ENCODE data around the gene DIPK1C. TPM values are rescaled to one million over a fixed set of nuclear protein-coding genes. Genes with fewer than 3 reads are reported as not detected.

DIPK1C gene
- total and polyA plus RNA-seq, 10 of the 15 experiments (the other 5 are each of a cell fraction or from before 2014, with no cell fraction given), result not detected

GRCh38 chr18:74389171-74389927, 67.8 kb downstream of the DIPK1C start:
- FAIRE-seq, result no peak
- Histone ChIP-seq H3K9ac (ENCODE audit: control insufficient read depth, insufficient read depth, low read length) (no peak overlapping the region), H3K79me2 (ENCODE audit: control insufficient read depth, insufficient read depth, low read length) (no peaks in the 10 kb centered on the region), H4K20me1 (ENCODE audit: control insufficient read depth, insufficient read depth) (no peaks in the 10 kb centered on the region), H3K27me3 (replicated peaks in 1 of 2; ENCODE audit: control insufficient read depth in 2 of 2, insufficient read depth in 2 of 2, low read length in 1 of 2) (peaks cover 0 to 6% of the 10 kb centered on the region in 2 experiments; a peak in 2 of 4 replicates), H3K4me3 (no peak overlapping the region), H2AFZ (ENCODE audit: control insufficient read depth, low read depth, low read length) (no peak overlapping the region), H3K9me3 (replicated peaks; ENCODE audit: control insufficient read depth, insufficient read depth, low read length) (no peaks in the 10 kb centered on the region), H3K4me2 (ENCODE audit: control insufficient read depth, insufficient read depth) (no peak overlapping the region), H3K36me3 (ENCODE audit: control insufficient read depth in 2 of 2, insufficient read depth in 2 of 2, low read length in 1 of 2) (no peaks in the 10 kb centered on the region), H3K4me1 (ENCODE audit: control insufficient read depth, insufficient read depth, low read length) (no peaks in the 10 kb centered on the region), H3K27ac (ENCODE audit: control insufficient read depth, insufficient read depth) (no peak overlapping the region)
- ChIA-PET CTCF (interaction anchor here (1.2 kb wide), 1 partner anchor 30 kb away, joined by 3 read pairs; no protein-coding TSS in a partner anchor), RAD21 (ENCODE audit: unreplicated experiment) (no interaction called here), POLR2A (interaction anchor here (0.6 kb wide), 1 partner anchor 161 kb away, joined by 3 read pairs; no protein-coding TSS in a partner anchor), SMC1A (ENCODE audit: uncharacterized antibody, unreplicated experiment) (interaction anchor here (1.3 kb wide), 1 partner anchor 11 kb away, joined by 3 read pairs; no protein-coding TSS in a partner anchor)
- no peak for TF ChIP-seq RUNX3 (IDR thresholded peaks at IDR 0.05; ENCODE audit: low read length)
- TF ChIP-seq MYC (IDR thresholded peaks at IDR 0.05; ENCODE audit: insufficient read depth, insufficient read length, insufficient replicate concordance, low read length, severe bottlenecking), result no peak
- no peak for TF ChIP-seq BRCA1 (IDR thresholded peaks at IDR 0.05; ENCODE audit: low read depth, low read length)
- TF ChIP-seq MAX (IDR thresholded peaks at IDR 0.05; ENCODE audit: low read depth, low read length), result no peak
- TF ChIP-seq USF2 (IDR thresholded peaks at IDR 0.05; ENCODE audit: borderline replicate concordance, low read depth, low read length), result no peak
- TF ChIP-seq ZNF384 (IDR thresholded peaks at IDR 0.05; ENCODE audit: borderline replicate concordance, low read depth, low read length), result no peak
- no peak for TF ChIP-seq RB1 (IDR thresholded peaks at IDR 0.05; ENCODE audit: borderline replicate concordance)
- no peak for TF ChIP-seq SP1 (IDR thresholded peaks at IDR 0.05; ENCODE audit: low read depth, low read length)
- no peak for TF ChIP-seq IKZF1 (conservative IDR thresholded peaks at IDR 0.05)
- in situ Hi-C loops (cut with MboI), result no loop called here
- intact Hi-C loops (cut with micrococcal nuclease; ENCODE audit: unreplicated experiment), result no loop called here
- no peak for DNase-seq (ENCODE audit: low read depth, low spot score)
- under 1% methylated on average over 6 of the region's 6 CpGs for WGBS (ENCODE audit: insufficient coverage, insufficient replicate concordance, low lambda C conversion rate, missing lambda C conversion rate)
- no TSS peak for BruUV-seq (replicated peaks)
- no peak for ATAC-seq
